H1 (cell line): ENCODE measurements around the gene PTPN18. TPM values are rescaled to one million over a fixed set of nuclear protein-coding genes. Genes with fewer than 3 reads are reported as not detected.

ENCODE experiments used
- CTCF ChIA-PET: fragments of 300-600 bp; sonication (Branson Sonifier 250); formaldehyde crosslinking; loops from one replicate; lab custom pipeline; 2021; ENCODE audit not compliant: partially characterized antibody; lab: Charles Lee
- POLR2A ChIA-PET: fragments of 300-600 bp; sonication (Branson Sonifier 250); formaldehyde crosslinking; loops from one replicate; lab custom pipeline; 2021; ENCODE audit warnings: inconsistent platforms; ENCODE audit not compliant: partially characterized antibody; lab: Charles Lee
- DNase-seq, 2 experiments: peaks; one replicate each; pipeline versions ENCODE4 v3.0.0 to v3.0.0-alpha.2; 2010 to 2022; ENCODE audit warnings: low spot score in 2 of 2, low read depth in 1 of 2, mixed read lengths in 1 of 2
- FAIRE-seq: peaks from 2 replicates; lab custom pipeline; 2011; peaks lifted over from hg19 to GRCh38; lab: Jason Lieb, UNC
- H2AFZ ChIP-seq: 2 replicates; pipeline ENCODE4 v1.8.1; 2012; ENCODE audit warnings: low read length, inconsistent platforms
- H2AK5ac ChIP-seq: 2 replicates; pipeline ENCODE4 v1.6.1; 2013; ENCODE audit warnings: low read depth, low read length
- H2BK120ac ChIP-seq: replicated peaks from 2 replicates; pipeline ENCODE3; 2013; ENCODE audit warnings: low read depth, low read length, inconsistent platforms
- H2BK12ac ChIP-seq: 2 replicates; pipeline ENCODE4 v1.6.1; 2013; ENCODE audit warnings: low read depth, low read length
- H2BK15ac ChIP-seq: 2 replicates; pipeline ENCODE4 v1.6.1; 2013; ENCODE audit warnings: low read length
- H2BK20ac ChIP-seq: 2 replicates; pipeline ENCODE4 v1.6.1; 2013; ENCODE audit warnings: low read length
- H2BK5ac ChIP-seq: 2 replicates; pipeline ENCODE4 v1.6.1; 2013; ENCODE audit warnings: low read depth, low read length
- H3K14ac ChIP-seq: 2 replicates; pipeline ENCODE4 v1.6.1; 2013; ENCODE audit warnings: inconsistent platforms; ENCODE audit not compliant: insufficient read length
- H3K18ac ChIP-seq: 2 replicates; pipeline ENCODE4 v1.6.1; 2013; ENCODE audit warnings: low read length; ENCODE audit errors: extremely low read depth
- H3K23ac ChIP-seq: 2 replicates; pipeline ENCODE4 v1.6.1; 2013; ENCODE audit warnings: inconsistent platforms; ENCODE audit not compliant: insufficient read length
- H3K23me2 ChIP-seq: 2 replicates; pipeline ENCODE4 v1.6.1; 2013; ENCODE audit warnings: low read depth, low read length
- H3K27ac ChIP-seq: 2 replicates; pipeline ENCODE4 v1.6.1; 2011; ENCODE audit warnings: low read depth, low read length, inconsistent platforms
- H3K27me3 ChIP-seq, 4 experiments: replicated peaks in 1 of 4; 1 replicate in 1 of 4; 2 replicates in 3 of 4; pipeline versions ENCODE4 v1.6.1 to v1.8.1; 2011 to 2013; ENCODE audit warnings: low read length in 3 of 4, mild to moderate bottlenecking in 3 of 4, inconsistent platforms in 2 of 4, mixed read lengths in 2 of 4, moderate library complexity in 1 of 4; ENCODE audit not compliant: control insufficient read depth in 3 of 4, insufficient read depth in 3 of 4; ENCODE audit errors: extremely low read depth in 1 of 4
- H3K36me3 ChIP-seq, 4 experiments: 2 replicates each; pipeline versions ENCODE4 v1.6.1 to v1.8.1; 2011 to 2013; ENCODE audit warnings: mild to moderate bottlenecking in 4 of 4, low read length in 3 of 4, moderate library complexity in 2 of 4, control low read depth in 1 of 4, inconsistent platforms in 1 of 4; ENCODE audit not compliant: insufficient read depth in 4 of 4, control insufficient read depth in 2 of 4
- H3K4ac ChIP-seq: replicated peaks from 2 replicates; pipeline ENCODE3; 2013; ENCODE audit warnings: low read length, low read depth, mixed read lengths, inconsistent platforms; ENCODE audit not compliant: insufficient read length
- H3K4me1 ChIP-seq, 4 experiments: replicated peaks in 1 of 4; 1 replicate in 1 of 4; 2 replicates in 3 of 4; pipeline versions ENCODE4 v1.6.1 to v1.8.1; 2011 to 2013; ENCODE audit warnings: low read length in 3 of 4, inconsistent platforms in 2 of 4, mixed read lengths in 1 of 4; ENCODE audit not compliant: insufficient read depth in 4 of 4, control insufficient read depth in 3 of 4
- H3K4me2 ChIP-seq, 2 experiments: 2 replicates each; pipeline versions ENCODE4 v1.6.1 to v1.8.1; 2011 to 2013; ENCODE audit warnings: low read depth in 2 of 2, low read length in 2 of 2, control low read depth in 1 of 2, inconsistent platforms in 1 of 2, mild to moderate bottlenecking in 1 of 2; ENCODE audit not compliant: insufficient read depth in 1 of 2
- H3K4me3 ChIP-seq, 4 experiments: fragments of 200-600, 300-600 bp in 1 of 4; sonication (generic), shearing (Covaris generic), sonication (Bioruptor Twin) in 1 of 4; 2 replicates each; pipeline versions ENCODE4 v1.5.1 to v1.8.1; 2011 to 2016; ENCODE audit warnings: low read length in 4 of 4, low read depth in 3 of 4, control low read depth in 2 of 4, inconsistent platforms in 2 of 4, mild to moderate bottlenecking in 2 of 4, mixed read lengths in 1 of 4, moderate library complexity in 1 of 4; ENCODE audit not compliant: insufficient read depth in 2 of 4; ENCODE audit errors: extremely low read depth in 1 of 4
- H3K56ac ChIP-seq: replicated peaks from 2 replicates; pipeline ENCODE3; 2013; ENCODE audit warnings: low read depth, mild to moderate bottlenecking, mixed read lengths, low read length, inconsistent platforms; ENCODE audit not compliant: insufficient read length
- H3K79me1 ChIP-seq: 2 replicates; pipeline ENCODE4 v1.6.1; 2013; ENCODE audit warnings: low read depth, low read length, control low read depth
- H3K79me2 ChIP-seq, 2 experiments: 2 replicates each; pipeline versions ENCODE4 v1.6.1 to v1.8.1; 2012 to 2013; ENCODE audit warnings: low read length in 2 of 2, mild to moderate bottlenecking in 2 of 2, inconsistent platforms in 1 of 2; ENCODE audit not compliant: insufficient read depth in 2 of 2, control insufficient read depth in 1 of 2
- H3K9ac ChIP-seq, 4 experiments: replicated peaks in 1 of 4; 1 replicate in 1 of 4; 2 replicates in 3 of 4; pipeline versions ENCODE4 v1.6.1 to v1.8.1; 2011 to 2013; ENCODE audit warnings: low read depth in 3 of 4, low read length in 3 of 4, control low read depth in 2 of 4, mild to moderate bottlenecking in 2 of 4, moderate library complexity in 2 of 4, inconsistent platforms in 1 of 4; ENCODE audit errors: extremely low read depth in 1 of 4
- H3K9me3 ChIP-seq, 2 experiments: 2 replicates each; pipeline versions ENCODE4 v1.6.1 to v1.8.1; 2012 to 2013; ENCODE audit warnings: mild to moderate bottlenecking in 2 of 2, moderate library complexity in 2 of 2, control low read depth in 1 of 2, inconsistent platforms in 1 of 2, low read depth in 1 of 2, low read length in 1 of 2, mixed read lengths in 1 of 2; ENCODE audit not compliant: insufficient read depth in 2 of 2
- H4K20me1 ChIP-seq, 2 experiments: replicated peaks in 1 of 2; 2 replicates each; pipeline versions ENCODE3 to v1.8.1; 2011 to 2013; ENCODE audit warnings: inconsistent platforms in 2 of 2, low read length in 2 of 2, mild to moderate bottlenecking in 1 of 2; ENCODE audit not compliant: insufficient read depth in 2 of 2, control insufficient read depth in 1 of 2
- H4K5ac ChIP-seq: 2 replicates; pipeline ENCODE4 v1.6.1; 2013; ENCODE audit warnings: low read length, low read depth, mixed read lengths, inconsistent platforms; ENCODE audit not compliant: insufficient read length
- H4K8ac ChIP-seq: 2 replicates; pipeline ENCODE4 v1.8.0; 2013; ENCODE audit warnings: mild to moderate bottlenecking, moderate library complexity, low read length, inconsistent platforms; ENCODE audit not compliant: insufficient read depth; ENCODE audit errors: extremely low read depth
- H4K91ac ChIP-seq: replicated peaks from 2 replicates; pipeline ENCODE3; 2013; ENCODE audit warnings: low read length, mixed read lengths, inconsistent platforms; ENCODE audit not compliant: insufficient read length
- ASH2L ChIP-seq: fragments of 200-600, 300-600 bp; sonication (generic); IDR thresholded peaks from one replicate; pipeline ENCODE4 v1.7.1; 2017; ENCODE audit warnings: low read length
- BACH1 ChIP-seq: IDR thresholded peaks from 2 replicates; pipeline ENCODE4 v1.6.1; 2012; ENCODE audit warnings: low read length, improper control_type of control experiment
- CBX8 ChIP-seq: fragments of 300-800, 300-1000 bp; sonication (generic); IDR thresholded peaks from 2 replicates; pipeline ENCODE4 v1.7.1; 2016; ENCODE audit warnings: low read depth, low read length, borderline replicate concordance
- EGR1 ChIP-seq: IDR thresholded peaks from 2 replicates; pipeline ENCODE4 v1.6.1; 2011; ENCODE audit warnings: low read depth, low read length, borderline replicate concordance
- GTF2F1 ChIP-seq: IDR thresholded peaks from 2 replicates; pipeline ENCODE4 v1.6.1; 2012; ENCODE audit warnings: low read depth, low read length, improper control_type of control experiment, borderline replicate concordance
- PHF8 ChIP-seq: fragments of 200-600 bp; sonication (generic); conservative IDR thresholded peaks from 2 replicates; pipeline ENCODE4 v1.7.1; 2012; ENCODE audit warnings: low read depth, mild to moderate bottlenecking, inconsistent platforms, low read length, moderate library complexity
- RFX5 ChIP-seq: IDR thresholded peaks from 2 replicates; pipeline ENCODE4 v1.6.1; 2011; ENCODE audit warnings: low read depth, low read length, improper control_type of control experiment, borderline replicate concordance
- SIRT6 ChIP-seq: IDR thresholded peaks from one replicate; pipeline ENCODE4 v1.7.1; 2012; ENCODE audit warnings: low read length, inconsistent platforms
- WGBS, 2 experiments: shearing (Covaris generic) in 1 of 2; methylation state at CpG; one replicate each; pipeline versions ENCODE4 v1.1.6 to v1.1.7; 2013 to 2015; ENCODE audit warnings: low lambda C conversion rate in 2 of 2, mixed read lengths in 2 of 2, inconsistent platforms in 1 of 2, low coverage in 1 of 2, missing lambda C conversion rate in 1 of 2; ENCODE audit not compliant: insufficient replicate concordance in 2 of 2, insufficient coverage in 1 of 2, insufficient read length in 1 of 2; ENCODE audit errors: extremely low coverage in 1 of 2, missing lambda C conversion rate in 1 of 2; 5-methylcytosine and 5-hydroxymethylcytosine counted together
- polyA plus RNA-seq, 7 experiments: library from polyadenylated mRNA; depleted of rRNA in 3 of 7; stranded (reverse) in 5 of 7; unstranded in 2 of 7; fragments of >200 nt in 5 of 7; fragments of 200-250 nt in 2 of 7; gene quantifications; 1 replicate in 5 of 7; 2 replicates in 1 of 7; 4 replicates in 1 of 7; pipeline versions ENCODE4 v1.2.1 to v1.2.3, GENCODE V29; 2011 to 2013; ENCODE audit warnings: missing spikeins in 2 of 7, mixed read lengths in 2 of 7
- total RNA-seq: library from RNA; stranded (reverse); fragmentation: NEBNext Ultra II Directional; extraction: Animal tissue kit (Norgen Biotek cat#: 25700); gene quantifications from 2 replicates; pipeline ENCODE4 v1.2.1, GENCODE V29; 2021

The PTPN18 gene
- total and polyA plus RNA-seq, 2 of the 8 experiments (the other 6 are each of a cell fraction or from before 2014, with no cell fraction given), result 13.2 to 14.7 TPM

- no peak overlapping the region for H3K9ac ChIP-seq
- no peaks in the 10 kb centered on the region for H3K36me3 ChIP-seq
- peaks cover 0 to 14% (median 8%) of the 10 kb centered on the region in 4 experiments; a peak in 4 of 7 replicates for H3K27me3 ChIP-seq
- peak in 1 of 2 experiments; percentile 81 for DNase-seq
- H3K4me1 ChIP-seq, result peaks cover 0 to 10% (median 3%) of the 10 kb centered on the region in 4 experiments; a peak in 5 of 7 replicates
- H3K23me2 ChIP-seq, result peaks cover 6% of the 10 kb centered on the region; the same call in 1 of the 2 replicates
- no peak overlapping the region for H2BK120ac ChIP-seq
- peak overlapping the region; percentile 77 to 88 for H3K4me2 ChIP-seq
- H4K20me1 ChIP-seq, result peaks cover 0 to 1% of the 10 kb centered on the region in 2 experiments
- no peak overlapping the region for H3K14ac ChIP-seq
- FAIRE-seq, result no peak
- ChIA-PET CTCF (interaction anchor here (4.8 to 5.2 kb wide), 2 partner anchors 13 to 18 kb away, joined by 27 to 34 read pairs; no protein-coding TSS in a partner anchor), POLR2A (interaction anchor here (1.4 kb wide), 1 partner anchor 19 kb away, joined by 5 read pairs; no protein-coding TSS in a partner anchor)
- H4K5ac ChIP-seq, result peak overlapping the region; percentile 72
- H2AK5ac ChIP-seq, result no peak overlapping the region
- H2BK15ac ChIP-seq, result no peak overlapping the region
- peak overlapping the region; percentile 46 for H3K56ac ChIP-seq
- H2BK12ac ChIP-seq, result 0 out of 2 replicates have a peak overlapping the region, but pooled peaks have one; percentile 9
- H3K23ac ChIP-seq, result no peak overlapping the region
- H3K18ac ChIP-seq, result no peak overlapping the region; the same call in none of the 2 replicates
- H3K27ac ChIP-seq, result no peak overlapping the region
- no peaks in the 10 kb centered on the region for H3K79me2 ChIP-seq
- H4K8ac ChIP-seq, result peak overlapping the region; percentile 25; the same call in 1 of the 2 replicates
- no peak overlapping the region for H2BK20ac ChIP-seq
- no peak overlapping the region for H2BK5ac ChIP-seq
- 18% methylated on average over 34 of the region's 59 CpGs; no CpG with 5 or more reads in 1 of the 2 experiments for WGBS, 2 experiments
- H3K4ac ChIP-seq, result no peak overlapping the region
- no peaks in the 10 kb centered on the region for H3K79me1 ChIP-seq
- H3K9me3 ChIP-seq, result no peaks in the 10 kb centered on the region
- H3K4me3 ChIP-seq, result peak overlapping the region; percentile 65 to 76 (median 70)
- H2AFZ ChIP-seq, result 0 out of 2 replicates have a peak overlapping the region, but pooled peaks have one; percentile 25
- no peak overlapping the region for H4K91ac ChIP-seq
- TF ChIP-seq ASH2L (peak; percentile 69), CBX8 (no peak), GTF2F1 (no peak), BACH1 (no peak), RFX5 (no peak), SIRT6 (no peak), PHF8 (no peak), EGR1 (no peak)
These were observed 35.4 kb downstream of the PTPN18 start for GRCh38 chr2:130391058-130391871.
